ENCODE measurements around the gene TSPAN9.

The TSPAN9 gene

DNA sequence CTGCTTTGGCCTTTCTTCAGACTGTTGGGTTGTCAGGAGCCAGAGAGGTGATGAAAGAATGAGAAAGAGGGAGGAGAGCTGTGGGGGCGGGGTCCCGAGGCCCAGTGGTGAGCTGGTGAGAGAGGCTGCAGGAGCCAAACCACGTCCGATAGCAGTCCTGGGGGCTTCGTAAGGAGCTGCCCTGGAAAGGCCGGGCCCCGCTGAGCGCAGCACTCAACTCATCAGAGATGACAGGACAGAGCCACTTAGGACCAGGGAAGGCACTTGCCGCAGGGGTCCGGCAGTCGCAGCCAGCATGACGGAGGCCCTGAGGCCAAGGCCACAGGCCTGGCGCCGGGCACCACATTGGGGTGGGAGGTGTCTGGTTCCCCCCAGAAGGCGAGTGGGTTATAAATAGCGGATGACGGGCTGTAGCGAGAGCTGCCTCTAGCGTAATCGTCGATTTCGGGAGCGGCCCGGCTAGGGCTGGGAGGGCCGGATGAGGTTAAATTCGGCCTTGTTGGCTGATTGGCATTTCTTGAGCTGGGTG, 179.0 kb downstream of the TSPAN9 start:
- Histone ChIP-seq H3K9me3 (ENCODE audit: control insufficient read depth in 2 of 2, low read length in 2 of 2) (no peaks in the 10 kb centered on the region), H3K27ac (ENCODE audit: low read length) (no peak overlapping the region), H3K4me1 (ENCODE audit: control insufficient read depth, insufficient read depth, low read length) (peaks cover 36% of the 10 kb centered on the region), H3K9ac (ENCODE audit: low read length in 2 of 2) (no peak overlapping the region), H3K27me3 (ENCODE audit: control insufficient read depth in 1 of 2, insufficient read depth in 2 of 2, low read length in 2 of 2) (no peaks in the 10 kb centered on the region), H3K36me3 (ENCODE audit: control insufficient read depth in 2 of 2, insufficient read depth in 2 of 2, low read length in 2 of 2) (no peaks in the 10 kb centered on the region), H3K4me3 (ENCODE audit: low read length in 2 of 2) (no peak overlapping the region)

DNA sequence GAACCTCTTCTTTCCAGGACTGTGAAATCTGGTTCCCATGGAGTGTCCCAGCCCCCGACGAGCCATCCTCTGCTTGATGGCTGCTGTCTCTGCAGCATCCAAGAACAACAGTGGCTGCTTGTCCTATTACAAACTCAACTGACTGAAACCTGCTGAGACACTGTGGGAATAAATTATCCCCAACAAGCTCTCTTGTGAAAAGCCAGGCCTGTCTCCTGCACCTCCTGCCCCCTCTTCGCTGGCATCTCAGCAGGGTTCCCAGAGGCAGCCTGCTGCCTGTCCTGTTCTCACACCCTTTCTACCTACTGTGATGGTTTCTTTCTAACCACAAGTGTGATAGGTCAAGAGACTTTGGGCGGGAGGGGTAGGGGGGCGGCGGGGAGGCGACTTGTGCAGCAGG, 180.2 kb downstream of the TSPAN9 start:
- no peak overlapping the region for H3K27ac ChIP-seq (ENCODE audit: low read length)
- H3K36me3 ChIP-seq (ENCODE audit: control insufficient read depth in 2 of 2, insufficient read depth in 2 of 2, low read length in 2 of 2), result no peaks in the 10 kb centered on the region
- peaks cover 33% of the 10 kb centered on the region for H3K4me1 ChIP-seq (ENCODE audit: control insufficient read depth, insufficient read depth, low read length)
- H3K27me3 ChIP-seq (ENCODE audit: control insufficient read depth in 1 of 2, insufficient read depth in 2 of 2, low read length in 2 of 2), result no peaks in the 10 kb centered on the region
- no peak overlapping the region for H3K4me3 ChIP-seq (ENCODE audit: low read length in 2 of 2)
- H3K9ac ChIP-seq (ENCODE audit: low read length in 2 of 2), result no peak overlapping the region
- H3K9me3 ChIP-seq (ENCODE audit: control insufficient read depth in 2 of 2, low read length in 2 of 2), result no peaks in the 10 kb centered on the region

DNA sequence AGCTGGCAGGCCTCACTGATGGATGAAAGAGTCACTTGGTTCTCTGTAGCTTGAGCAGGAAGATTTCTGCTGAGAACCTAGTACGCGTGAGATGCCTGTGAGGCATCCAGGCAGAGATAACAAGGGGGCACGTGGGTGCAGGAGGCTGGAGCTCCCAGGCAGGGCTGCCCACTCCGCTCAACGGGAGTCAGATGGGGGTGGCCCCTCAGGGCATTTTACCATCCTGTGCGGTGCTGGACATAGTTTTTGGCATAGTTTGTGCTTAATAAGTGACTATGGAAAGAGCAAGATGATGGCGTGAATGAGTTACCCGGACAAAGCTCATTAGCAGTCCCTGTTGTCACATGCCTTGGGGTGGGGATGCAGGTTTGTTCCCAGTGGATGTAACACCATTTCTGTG, 182.8 kb downstream of the TSPAN9 start:
- H3K36me3 ChIP-seq (ENCODE audit: control insufficient read depth in 2 of 2, insufficient read depth in 2 of 2, low read length in 2 of 2), result no peaks in the 10 kb centered on the region
- peaks cover 18% of the 10 kb centered on the region for H3K4me1 ChIP-seq (ENCODE audit: control insufficient read depth, insufficient read depth, low read length)
- H3K9ac ChIP-seq (ENCODE audit: low read length in 2 of 2), result no peak overlapping the region
- H3K27me3 ChIP-seq (ENCODE audit: control insufficient read depth in 1 of 2, insufficient read depth in 2 of 2, low read length in 2 of 2), result no peaks in the 10 kb centered on the region
- no peak overlapping the region for H3K27ac ChIP-seq (ENCODE audit: low read length)
- H3K9me3 ChIP-seq (ENCODE audit: control insufficient read depth in 2 of 2, low read length in 2 of 2), result no peaks in the 10 kb centered on the region
- no peak overlapping the region for H3K4me3 ChIP-seq (ENCODE audit: low read length in 2 of 2)

DNA sequence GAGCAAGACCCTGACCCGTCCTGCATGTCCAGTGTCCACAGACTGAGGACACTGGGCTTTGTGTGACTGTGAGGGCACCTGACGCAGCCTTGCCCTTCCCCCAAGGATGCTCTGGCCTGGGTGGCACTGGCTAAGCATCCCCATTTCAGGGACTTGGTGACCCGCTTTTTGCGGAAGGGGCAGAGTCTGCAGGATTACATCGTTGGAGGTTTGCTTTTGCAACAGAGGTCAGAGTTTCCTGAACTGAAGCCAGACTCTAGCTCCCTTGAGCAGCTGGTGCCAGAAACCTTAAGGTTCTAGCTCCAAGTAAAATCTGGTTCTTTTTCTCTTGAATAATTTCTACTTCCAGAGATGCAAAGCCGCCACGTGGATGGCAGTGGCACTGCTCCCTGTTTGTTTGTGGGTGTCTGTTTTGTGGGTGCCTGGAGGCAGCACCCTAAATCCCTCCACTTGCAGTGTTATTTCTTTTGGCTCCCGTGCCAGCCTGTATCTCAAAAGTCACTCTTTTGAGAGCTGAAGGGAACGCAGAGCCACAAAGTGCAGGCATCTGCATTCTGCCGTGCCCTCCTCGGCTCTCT, 184.7 kb downstream of the TSPAN9 start:
- no peaks in the 10 kb centered on the region for H3K9me3 ChIP-seq (ENCODE audit: control insufficient read depth in 2 of 2, low read length in 2 of 2)
- peak overlapping the region in 1 of 2 donors; percentile 15 for H3K4me3 ChIP-seq (ENCODE audit: low read length in 2 of 2)
- H3K9ac ChIP-seq (ENCODE audit: low read length in 2 of 2), result peak overlapping the region in 1 of 2 donors; percentile 2
- peaks cover 18% of the 10 kb centered on the region for H3K4me1 ChIP-seq (ENCODE audit: control insufficient read depth, insufficient read depth, low read length)
- peak overlapping the region; percentile 41 for H3K27ac ChIP-seq (ENCODE audit: low read length)
- H3K36me3 ChIP-seq (ENCODE audit: control insufficient read depth in 2 of 2, insufficient read depth in 2 of 2, low read length in 2 of 2), result no peaks in the 10 kb centered on the region
- H3K27me3 ChIP-seq (ENCODE audit: control insufficient read depth in 1 of 2, insufficient read depth in 2 of 2, low read length in 2 of 2), result no peaks in the 10 kb centered on the region

DNA sequence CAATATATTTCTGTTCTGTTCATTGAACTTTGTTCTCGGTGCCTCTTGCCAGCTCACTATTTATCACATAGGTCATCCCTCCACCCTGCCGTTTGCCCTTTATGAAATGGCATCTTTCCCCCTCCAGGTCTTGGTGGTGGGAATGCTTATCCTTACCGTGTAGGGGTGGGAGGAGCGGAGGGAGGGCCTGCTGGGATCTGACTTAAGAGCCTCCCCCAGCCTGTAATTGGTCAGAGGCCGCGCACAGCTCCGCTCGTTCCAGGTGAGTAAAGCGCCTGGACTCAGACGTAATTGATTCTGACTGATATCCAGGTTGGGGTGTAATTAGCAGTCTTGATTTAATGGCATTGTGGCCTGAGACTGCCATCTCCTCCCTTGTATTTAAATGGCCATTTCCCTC, 185.3 kb downstream of the TSPAN9 start:
- Histone ChIP-seq H3K4me3 (ENCODE audit: low read length in 2 of 2) (peak overlapping the region in 1 of 2 donors; percentile 15), H3K27ac (ENCODE audit: low read length) (peak overlapping the region; percentile 41), H3K9ac (ENCODE audit: low read length in 2 of 2) (peak overlapping the region in 1 of 2 donors; percentile 21)

DNA sequence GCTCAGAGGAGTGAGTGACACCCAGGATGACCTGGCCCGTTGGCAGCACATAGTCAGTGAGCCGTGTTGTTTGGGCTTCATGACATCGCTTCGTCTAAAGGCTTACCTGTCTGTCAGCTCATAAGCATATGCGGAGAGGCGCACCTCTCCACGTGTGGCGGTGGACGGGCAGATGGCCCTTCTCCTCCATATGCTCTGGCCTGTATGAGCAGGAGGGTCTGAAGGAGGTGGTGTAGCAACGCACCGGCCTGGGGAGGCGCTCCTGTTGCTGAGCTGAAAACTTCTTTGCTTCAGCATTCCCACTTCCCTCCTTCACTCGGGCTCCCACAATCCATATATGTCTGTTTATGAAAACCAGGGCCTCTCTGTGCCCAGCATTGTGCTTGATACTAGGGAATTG, 186.1 kb downstream of the TSPAN9 start:
- no peak overlapping the region for H3K9ac ChIP-seq (ENCODE audit: low read length in 2 of 2)
- H3K27me3 ChIP-seq (ENCODE audit: control insufficient read depth in 1 of 2, insufficient read depth in 2 of 2, low read length in 2 of 2), result no peaks in the 10 kb centered on the region
- H3K9me3 ChIP-seq (ENCODE audit: control insufficient read depth in 2 of 2, low read length in 2 of 2), result no peaks in the 10 kb centered on the region
- no peak overlapping the region for H3K27ac ChIP-seq (ENCODE audit: low read length)
- no peak overlapping the region for H3K4me3 ChIP-seq (ENCODE audit: low read length in 2 of 2)
- H3K36me3 ChIP-seq (ENCODE audit: control insufficient read depth in 2 of 2, insufficient read depth in 2 of 2, low read length in 2 of 2), result no peaks in the 10 kb centered on the region
- peaks cover 18% of the 10 kb centered on the region for H3K4me1 ChIP-seq (ENCODE audit: control insufficient read depth, insufficient read depth, low read length)

More for the DNA sequence above, 185.3 kb downstream of the TSPAN9 start:
- Histone ChIP-seq H3K36me3 (ENCODE audit: control insufficient read depth in 2 of 2, insufficient read depth in 2 of 2, low read length in 2 of 2) (no peaks in the 10 kb centered on the region), H3K4me1 (ENCODE audit: control insufficient read depth, insufficient read depth, low read length) (peaks cover 18% of the 10 kb centered on the region), H3K9me3 (ENCODE audit: control insufficient read depth in 2 of 2, low read length in 2 of 2) (no peaks in the 10 kb centered on the region), H3K27me3 (ENCODE audit: control insufficient read depth in 1 of 2, insufficient read depth in 2 of 2, low read length in 2 of 2) (no peaks in the 10 kb centered on the region)

DNA sequence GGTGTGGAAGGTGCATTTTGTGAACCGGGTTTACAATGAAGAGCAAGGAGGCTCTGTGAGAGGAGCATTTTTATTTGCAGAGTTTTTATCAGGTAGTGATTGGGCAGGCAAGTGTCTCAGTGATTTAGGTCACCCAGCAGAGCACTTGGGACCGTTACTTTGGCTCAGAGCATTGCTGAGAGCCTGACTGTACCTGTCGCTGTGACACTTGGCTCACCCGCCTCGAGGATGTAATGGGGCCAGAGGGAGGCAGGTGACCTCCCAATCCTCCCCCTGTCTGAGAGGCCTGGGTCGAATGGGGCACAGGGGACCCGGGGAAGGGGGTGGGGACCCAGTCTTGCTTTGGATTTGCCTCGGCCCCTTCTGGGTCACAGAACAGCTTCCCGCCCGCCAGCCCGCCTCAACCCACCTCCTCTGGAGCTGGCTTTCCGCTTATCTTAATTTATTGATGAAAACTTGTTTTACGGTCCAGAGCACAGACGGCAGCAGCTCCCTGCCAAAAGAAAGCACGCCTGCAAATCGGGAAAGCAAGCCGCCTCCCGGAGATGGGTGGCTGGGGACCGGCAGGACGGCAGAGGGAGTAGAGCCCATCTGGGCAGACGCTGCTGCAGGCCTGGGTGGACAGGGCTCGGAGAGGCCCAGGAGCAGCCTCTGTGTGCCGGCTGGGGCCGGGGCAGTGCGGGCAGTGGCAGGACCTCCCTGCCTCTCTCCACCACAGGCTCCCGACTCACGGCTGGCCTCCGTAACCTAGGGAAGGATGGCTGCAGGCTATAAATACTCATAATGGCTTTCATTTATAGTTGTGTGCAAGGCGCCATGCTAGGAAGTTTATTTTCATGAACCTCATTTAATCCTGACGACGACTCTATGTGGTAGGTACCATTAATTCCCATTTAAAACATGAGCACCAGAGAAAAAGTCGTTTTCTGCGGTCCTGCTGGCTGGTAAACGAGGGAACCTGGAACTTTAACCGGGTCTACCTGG, 187.1 kb downstream of the TSPAN9 start:
- no peaks in the 10 kb centered on the region for H3K27me3 ChIP-seq (ENCODE audit: control insufficient read depth in 1 of 2, insufficient read depth in 2 of 2, low read length in 2 of 2)
- no peaks in the 10 kb centered on the region for H3K36me3 ChIP-seq (ENCODE audit: control insufficient read depth in 2 of 2, insufficient read depth in 2 of 2, low read length in 2 of 2)
- no peak overlapping the region for H3K4me3 ChIP-seq (ENCODE audit: low read length in 2 of 2)
- no peak overlapping the region for H3K27ac ChIP-seq (ENCODE audit: low read length)
- H3K4me1 ChIP-seq (ENCODE audit: control insufficient read depth, insufficient read depth, low read length), result peaks cover 18% of the 10 kb centered on the region
- H3K9me3 ChIP-seq (ENCODE audit: control insufficient read depth in 2 of 2, low read length in 2 of 2), result no peaks in the 10 kb centered on the region
- H3K9ac ChIP-seq (ENCODE audit: low read length in 2 of 2), result no peak overlapping the region

DNA sequence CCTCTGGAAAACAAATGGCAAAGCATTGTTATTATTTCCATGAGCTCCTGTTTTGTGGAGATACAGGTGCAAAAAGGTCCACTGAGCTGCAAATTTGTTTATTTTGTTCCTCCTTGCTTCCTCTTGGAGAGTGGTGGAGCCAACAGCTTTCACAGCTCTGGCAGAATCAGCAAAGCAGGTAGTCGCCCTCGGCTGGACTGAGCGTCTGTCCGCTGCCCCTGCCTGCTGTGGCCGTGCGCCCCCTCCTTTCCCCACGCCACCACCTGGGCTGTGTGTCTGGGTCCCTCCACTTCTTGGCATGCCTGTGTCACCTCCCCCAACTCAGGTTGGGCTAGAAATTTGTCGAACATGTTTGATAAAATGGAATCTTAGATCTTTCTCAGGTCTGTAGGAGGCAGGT, 188.2 kb downstream of the TSPAN9 start:
- Histone ChIP-seq H3K4me3 (ENCODE audit: low read length in 2 of 2) (no peak overlapping the region), H3K36me3 (ENCODE audit: control insufficient read depth in 2 of 2, insufficient read depth in 2 of 2, low read length in 2 of 2) (no peaks in the 10 kb centered on the region), H3K9ac (ENCODE audit: low read length in 2 of 2) (no peak overlapping the region), H3K9me3 (ENCODE audit: control insufficient read depth in 2 of 2, low read length in 2 of 2) (no peaks in the 10 kb centered on the region), H3K27ac (ENCODE audit: low read length) (no peak overlapping the region), H3K4me1 (ENCODE audit: control insufficient read depth, insufficient read depth, low read length) (peaks cover 18% of the 10 kb centered on the region), H3K27me3 (ENCODE audit: control insufficient read depth in 1 of 2, insufficient read depth in 2 of 2, low read length in 2 of 2) (no peaks in the 10 kb centered on the region)

DNA sequence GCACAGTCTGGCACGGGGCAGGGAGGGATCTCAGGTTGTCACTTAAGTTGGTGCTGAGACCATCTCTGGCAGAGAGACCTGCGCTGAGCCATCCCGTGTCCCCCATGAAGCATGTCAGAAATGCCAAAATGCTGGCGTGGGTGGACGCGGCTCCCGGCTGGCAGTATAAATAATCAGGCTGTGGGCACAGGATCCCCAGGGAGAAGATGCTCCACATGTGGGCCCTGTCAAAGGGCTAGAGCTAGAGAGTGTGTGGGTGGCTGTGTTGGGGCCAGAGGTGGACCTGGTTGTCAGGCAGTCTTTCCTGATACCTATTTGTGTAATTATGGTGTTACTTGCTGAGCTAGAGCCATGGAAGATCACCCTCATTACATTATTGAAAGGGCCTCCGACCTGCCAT, 189.5 kb downstream of the TSPAN9 start:
- H3K4me3 ChIP-seq (ENCODE audit: low read length in 2 of 2), result no peak overlapping the region
- H3K4me1 ChIP-seq (ENCODE audit: control insufficient read depth, insufficient read depth, low read length), result peaks cover 17% of the 10 kb centered on the region
- H3K9ac ChIP-seq (ENCODE audit: low read length in 2 of 2), result no peak overlapping the region
- H3K27me3 ChIP-seq (ENCODE audit: control insufficient read depth in 1 of 2, insufficient read depth in 2 of 2, low read length in 2 of 2), result no peaks in the 10 kb centered on the region
- H3K9me3 ChIP-seq (ENCODE audit: control insufficient read depth in 2 of 2, low read length in 2 of 2), result no peaks in the 10 kb centered on the region
- no peak overlapping the region for H3K27ac ChIP-seq (ENCODE audit: low read length)
- no peaks in the 10 kb centered on the region for H3K36me3 ChIP-seq (ENCODE audit: control insufficient read depth in 2 of 2, insufficient read depth in 2 of 2, low read length in 2 of 2)

DNA sequence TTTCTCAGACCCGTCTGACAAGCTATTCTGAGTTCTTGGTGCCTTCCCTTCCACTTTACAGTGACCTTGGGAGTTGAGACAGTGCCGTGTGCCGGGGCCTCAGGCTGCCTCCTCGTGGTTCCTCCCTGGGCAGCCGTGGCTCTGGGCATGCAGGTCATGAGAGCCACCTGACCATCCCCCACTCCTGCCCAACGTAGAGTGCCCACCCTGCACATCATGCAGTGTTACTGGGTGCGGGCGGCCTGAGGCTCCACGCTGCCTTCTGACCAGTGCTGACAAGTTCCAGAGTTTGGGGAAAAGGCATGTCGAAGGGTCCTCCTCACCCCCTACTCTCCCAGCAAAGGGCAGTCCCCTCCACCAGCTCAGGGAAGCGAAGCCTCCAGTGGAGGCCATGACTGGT, 190.5 kb downstream of the TSPAN9 start:
- Histone ChIP-seq H3K9ac (ENCODE audit: low read length in 2 of 2) (no peak overlapping the region), H3K4me1 (ENCODE audit: control insufficient read depth, insufficient read depth, low read length) (peaks cover 6% of the 10 kb centered on the region), H3K27ac (ENCODE audit: low read length) (no peak overlapping the region), H3K4me3 (ENCODE audit: low read length in 2 of 2) (no peak overlapping the region), H3K9me3 (ENCODE audit: control insufficient read depth in 2 of 2, low read length in 2 of 2) (no peaks in the 10 kb centered on the region), H3K27me3 (ENCODE audit: control insufficient read depth in 1 of 2, insufficient read depth in 2 of 2, low read length in 2 of 2) (no peaks in the 10 kb centered on the region), H3K36me3 (ENCODE audit: control insufficient read depth in 2 of 2, insufficient read depth in 2 of 2, low read length in 2 of 2) (no peaks in the 10 kb centered on the region)

Data from stomach smooth muscle (tissue), 2 donors.